GM21529 (cell line): Measurements from ENCODE around the gene OR56A3.
"Not testable (repeated sequence)": the region's sequence is repeated elsewhere in the genome, so short reads cannot be mapped to it uniquely, and the experiment has no call there.

Source experiments
- ATAC-seq: cut with Tn5 transposase; IDR thresholded peaks from one replicate; pipeline ENCODE4 v1.9.1; 2021; ENCODE audit not compliant: unreplicated experiment

OR56A3 gene, protein sequence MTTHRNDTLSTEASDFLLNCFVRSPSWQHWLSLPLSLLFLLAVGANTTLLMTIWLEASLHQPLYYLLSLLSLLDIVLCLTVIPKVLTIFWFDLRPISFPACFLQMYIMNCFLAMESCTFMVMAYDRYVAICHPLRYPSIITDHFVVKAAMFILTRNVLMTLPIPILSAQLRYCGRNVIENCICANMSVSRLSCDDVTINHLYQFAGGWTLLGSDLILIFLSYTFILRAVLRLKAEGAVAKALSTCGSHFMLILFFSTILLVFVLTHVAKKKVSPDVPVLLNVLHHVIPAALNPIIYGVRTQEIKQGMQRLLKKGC

GRCh38 chr11:5941951-5942350, at the start of gene OR56A3:
Gene OR56A3, plus strand, starts transcription at chr11:5942251. Its CDS starts 5,096 bp downstream, at chr11:5947347.
- ATAC-seq, result no peak

DNA sequence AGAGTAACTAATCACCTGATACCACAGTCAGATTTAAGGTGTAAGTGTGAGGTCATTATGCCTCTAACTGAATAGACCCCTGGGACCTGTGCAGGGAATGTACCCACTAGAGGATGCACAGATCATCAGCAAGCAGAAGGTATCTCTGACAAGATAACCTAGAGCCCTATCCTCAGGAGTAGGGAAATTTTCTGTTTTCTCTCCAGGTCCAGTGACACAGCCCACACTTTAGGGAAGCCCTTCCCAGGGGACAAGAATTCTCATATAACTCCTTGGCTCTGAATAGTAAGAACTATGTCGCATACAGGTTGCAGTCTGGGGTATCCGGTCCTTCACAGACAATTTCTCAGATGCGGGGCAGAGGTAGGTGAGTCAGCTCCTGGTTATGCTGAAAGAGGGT, 49.1 kb upstream of the OR56A3 start, which contains the start of gene OR52E5:
Gene OR52E5, plus strand, starts transcription at position 301 of the 400 bp plus-strand sequence. CDS start 7,569 bp downstream, outside the sequence.
- ATAC-seq, result no peak

DNA sequence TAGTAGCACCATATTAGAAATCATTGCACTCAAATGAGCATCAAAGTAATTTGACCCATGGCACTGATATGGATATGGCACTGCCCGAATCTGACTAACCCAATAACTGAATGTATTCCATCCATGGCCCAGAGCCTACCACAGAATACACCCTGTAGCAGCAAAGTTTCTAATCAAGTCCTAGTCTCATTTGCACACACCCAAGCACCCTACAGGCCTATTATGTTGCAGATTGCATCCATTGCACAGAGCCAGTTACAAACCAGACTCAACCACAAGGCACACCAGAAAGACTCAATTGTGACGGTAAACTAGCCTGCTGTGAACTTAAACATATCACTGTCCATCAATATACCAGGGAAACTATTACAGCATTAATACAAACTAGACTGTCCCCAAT, 42.5 kb upstream of the OR56A3 start:
- no peak for ATAC-seq

DNA sequence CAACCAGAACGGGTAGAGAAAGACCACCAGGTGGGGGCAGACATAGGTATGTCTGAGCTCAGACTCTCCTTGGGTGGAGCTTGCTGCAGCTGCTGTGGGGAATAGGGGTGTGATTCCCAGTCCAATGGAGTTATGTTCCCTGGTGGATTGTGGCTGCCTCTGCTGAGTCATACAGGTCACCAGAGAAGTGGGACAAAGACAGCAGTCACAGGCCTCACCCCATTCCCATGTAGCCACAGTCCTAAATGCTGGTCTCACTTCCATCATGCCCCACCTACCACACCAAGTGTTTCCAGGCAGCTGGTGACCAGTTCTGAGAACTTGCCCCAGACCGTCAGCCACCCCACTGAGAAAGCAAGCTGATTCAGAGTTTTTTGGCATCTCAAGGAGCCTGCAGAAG, 31.5 kb upstream of the OR56A3 start:
- no peak for ATAC-seq

DNA sequence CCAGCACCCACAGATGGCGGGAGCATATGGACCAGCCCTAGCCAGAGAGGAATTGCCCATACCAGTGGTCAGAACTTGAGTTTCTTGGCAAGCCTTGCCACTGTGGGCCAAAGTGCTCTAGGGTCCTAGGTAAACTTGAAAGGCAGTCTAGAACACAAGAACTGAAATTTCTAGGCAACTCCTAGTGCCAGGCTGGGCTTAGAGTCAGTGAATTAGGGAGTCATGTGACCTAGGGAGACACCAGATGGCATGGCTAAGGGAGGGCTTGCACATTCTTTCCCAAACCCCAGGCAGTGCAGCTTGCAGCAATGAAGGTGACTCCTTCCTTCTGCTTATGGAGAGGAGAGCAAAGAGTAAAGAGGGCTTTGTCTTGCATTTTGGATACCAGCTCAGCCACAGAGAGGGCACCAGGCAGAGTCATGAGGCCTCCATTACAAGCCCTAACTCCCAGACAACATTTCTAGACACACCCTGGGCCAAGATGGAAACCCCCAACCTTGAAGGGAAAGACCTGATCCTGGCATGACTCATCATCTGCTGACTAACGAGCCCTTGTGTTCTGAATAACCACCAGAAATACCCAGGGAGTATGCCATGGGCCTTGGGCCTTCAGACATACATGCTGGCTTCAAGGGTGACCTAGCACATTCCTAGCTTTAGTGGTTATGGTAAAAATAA, 19.2 kb upstream of the OR56A3 start:
- peak; percentile 83 for ATAC-seq

DNA sequence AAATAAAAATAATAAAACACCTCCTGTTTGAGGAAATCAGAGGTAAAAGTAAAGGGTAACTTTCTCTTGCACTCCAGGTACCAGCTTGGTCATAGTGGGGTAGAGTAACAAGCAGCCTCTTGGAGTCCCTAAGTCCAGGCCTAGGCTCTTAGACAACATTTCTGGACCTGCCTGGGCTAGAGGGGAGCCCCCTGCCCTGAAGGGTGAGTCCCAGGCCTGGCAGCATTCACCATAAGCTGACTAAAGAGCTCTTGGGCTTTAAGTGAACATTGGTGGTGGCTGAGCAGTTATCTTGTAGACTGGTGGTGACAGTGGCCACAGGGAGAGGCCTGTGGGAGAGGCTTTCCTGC, 18.6 kb upstream of the OR56A3 start:
- ATAC-seq, result peak; percentile 59

GRCh38 chr11:5923794-5924193, 18.3 kb upstream of the OR56A3 start:
- peak; percentile 22 for ATAC-seq

DNA sequence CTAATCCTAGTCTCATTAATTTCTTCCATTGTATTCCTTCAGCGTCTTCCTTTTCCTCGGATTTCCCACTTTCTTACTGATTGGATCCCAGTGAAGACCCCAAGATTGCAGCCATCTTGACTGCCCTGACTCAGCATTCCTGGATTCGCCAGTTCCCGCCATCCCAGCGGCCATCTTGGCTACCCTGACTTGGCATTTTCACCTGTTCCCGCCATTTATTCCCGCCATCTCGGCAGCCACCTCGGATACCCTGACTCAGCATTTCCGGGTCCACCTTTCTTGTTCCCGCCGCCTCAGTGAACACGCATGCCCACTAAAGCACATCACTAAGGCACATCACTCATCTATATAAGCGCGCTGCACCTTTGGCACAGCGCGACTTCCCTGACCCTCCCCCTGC, 13.8 kb upstream of the OR56A3 start:
- ATAC-seq, result no peak

- no peak for ATAC-seq
Observed at GRCh38 chr11:5928811-5929210, 13.2 kb upstream of the OR56A3 start.

DNA sequence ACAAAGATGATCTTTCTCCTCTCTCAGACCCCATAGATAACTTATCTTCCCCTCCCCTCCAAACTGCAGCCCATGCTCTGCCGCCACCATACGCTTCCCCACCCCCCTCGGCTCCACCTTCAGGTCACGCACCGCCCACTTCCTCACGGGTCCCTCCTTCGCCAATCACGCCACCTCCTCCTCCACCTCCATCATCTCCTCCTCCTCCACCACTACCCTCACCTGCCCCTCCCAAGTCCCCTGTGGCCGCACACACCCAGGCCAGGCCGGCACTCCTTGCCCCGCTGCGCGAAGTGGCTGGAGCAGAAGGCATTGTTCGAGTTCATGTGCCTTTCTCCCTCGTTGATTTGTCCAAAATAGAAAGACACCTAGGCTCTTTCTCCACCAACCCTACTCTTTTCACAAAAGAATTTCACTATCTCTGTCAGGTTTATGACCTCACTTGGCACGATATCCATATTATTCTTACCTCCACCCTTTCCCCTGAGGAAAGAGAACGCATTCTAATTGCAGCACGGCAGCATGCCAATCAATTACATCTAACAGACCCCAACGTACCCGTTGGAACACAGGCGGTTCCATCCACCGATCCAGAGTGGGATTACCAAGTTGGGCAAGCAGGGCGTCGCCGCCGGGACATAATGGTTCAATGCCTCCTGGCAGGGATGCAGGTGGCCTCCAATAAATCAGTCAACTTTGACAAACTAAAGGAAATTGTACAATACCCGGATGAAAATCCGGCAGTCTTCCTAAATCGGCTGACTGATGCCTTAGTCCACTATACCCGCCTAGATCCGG, 12.3 kb upstream of the OR56A3 start:
- ATAC-seq, result no peak

- no peak for ATAC-seq
Observed at GRCh38 chr11:5930614-5931013, 11.4 kb upstream of the OR56A3 start.

GRCh38 chr11:5931061-5931460, 11.0 kb upstream of the OR56A3 start:
- ATAC-seq, result no peak

DNA sequence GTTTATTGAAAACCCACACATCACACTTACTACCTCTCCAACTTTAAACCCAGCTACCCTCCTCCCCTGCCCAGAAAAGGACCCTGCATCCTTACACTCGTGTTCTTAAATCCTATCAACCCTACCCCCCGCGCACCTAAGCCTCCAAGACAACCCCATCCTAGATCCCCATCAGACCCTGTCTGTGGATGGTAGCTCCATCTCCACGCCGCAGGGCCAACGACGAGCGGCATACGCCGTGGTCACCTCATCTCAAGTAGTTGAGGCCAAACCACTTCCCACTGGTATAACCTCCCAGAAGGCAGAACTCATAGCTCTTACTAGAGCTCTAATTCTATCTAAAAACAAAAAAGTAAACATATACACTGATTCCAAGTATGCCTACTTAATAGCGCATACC, 9.4 kb upstream of the OR56A3 start:
- no peak for ATAC-seq

DNA sequence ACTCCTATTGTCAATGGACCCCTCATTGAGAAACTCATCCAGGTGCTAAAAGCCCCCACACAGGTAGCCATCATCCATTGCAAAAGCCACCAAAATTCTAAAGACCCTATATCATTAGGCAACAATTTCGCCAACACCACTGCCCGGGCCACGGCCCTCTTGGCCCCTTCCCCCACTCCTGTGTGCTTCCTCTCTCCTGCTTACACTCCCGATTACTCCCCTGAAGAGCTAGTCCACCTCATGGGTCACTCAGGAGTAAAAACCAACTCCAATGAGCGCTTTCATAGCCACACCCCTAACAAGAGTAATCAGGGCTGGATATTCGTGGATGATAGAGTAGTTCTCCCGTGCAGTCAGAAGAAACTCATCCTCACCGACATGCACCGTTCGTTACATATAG, 8.9 kb upstream of the OR56A3 start:
- ATAC-seq, result no peak

- no peak for ATAC-seq
Observed at GRCh38 chr11:5937868-5938602, 4.0 kb upstream of the OR56A3 start.

- ATAC-seq, result no peak
Observed at GRCh38 chr11:5938603-5938965, 3.5 kb upstream of the OR56A3 start.

- no peak for ATAC-seq
Observed at GRCh38 chr11:5940748-5941147, 1.3 kb upstream of the OR56A3 start.

DNA sequence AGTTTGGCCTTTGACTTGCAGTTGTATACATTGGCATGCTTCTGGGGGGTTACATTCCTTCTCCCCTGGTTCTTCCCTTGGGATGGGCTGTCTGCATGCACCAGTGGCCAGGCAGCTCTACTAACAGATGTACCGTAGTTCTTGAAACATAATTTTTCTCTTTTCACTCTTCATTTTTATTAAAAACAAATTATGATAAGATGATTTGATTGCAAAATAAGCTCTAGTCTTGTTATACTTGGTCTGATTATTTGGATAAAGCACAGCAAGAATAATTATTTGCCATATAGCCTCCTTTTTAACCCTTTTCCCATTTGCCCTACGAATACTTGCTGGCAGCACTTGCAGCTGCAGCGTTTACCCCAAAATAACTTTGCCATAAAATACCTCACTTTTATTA, 13.5 kb downstream of the OR56A3 start:
- no peak for ATAC-seq

DNA sequence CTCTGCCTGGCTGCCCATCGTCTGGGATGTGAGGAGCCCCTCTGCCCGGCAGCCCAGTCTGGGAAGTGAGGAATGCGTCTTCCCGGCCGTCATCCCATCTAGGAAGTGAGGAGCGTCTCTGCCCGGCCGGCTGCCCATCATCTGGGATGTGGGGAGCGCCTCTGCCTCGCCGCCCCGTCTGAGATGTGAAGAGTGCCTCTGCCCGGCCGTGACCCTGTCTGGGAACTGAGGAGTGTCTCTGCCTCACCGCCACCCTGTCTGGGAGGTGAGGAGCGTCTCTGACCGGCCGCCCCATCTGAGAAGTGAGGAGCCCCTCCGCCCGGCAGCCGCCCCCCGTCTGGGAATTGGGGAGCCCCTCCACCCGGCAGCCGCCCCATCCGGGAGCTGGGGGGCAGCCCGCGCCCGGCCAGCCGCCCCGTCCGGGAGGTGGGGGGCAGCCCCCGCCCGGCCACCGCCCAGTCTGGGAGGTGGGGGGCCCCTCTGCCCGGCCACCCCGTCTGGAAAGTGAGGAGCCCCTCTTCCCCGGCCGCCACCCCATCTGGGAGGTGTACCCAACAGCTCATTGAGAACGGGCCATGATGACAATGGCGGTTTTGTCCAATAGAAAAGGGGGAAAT, 18.8 kb downstream of the OR56A3 start:
- not testable (repeated sequence) for ATAC-seq

DNA sequence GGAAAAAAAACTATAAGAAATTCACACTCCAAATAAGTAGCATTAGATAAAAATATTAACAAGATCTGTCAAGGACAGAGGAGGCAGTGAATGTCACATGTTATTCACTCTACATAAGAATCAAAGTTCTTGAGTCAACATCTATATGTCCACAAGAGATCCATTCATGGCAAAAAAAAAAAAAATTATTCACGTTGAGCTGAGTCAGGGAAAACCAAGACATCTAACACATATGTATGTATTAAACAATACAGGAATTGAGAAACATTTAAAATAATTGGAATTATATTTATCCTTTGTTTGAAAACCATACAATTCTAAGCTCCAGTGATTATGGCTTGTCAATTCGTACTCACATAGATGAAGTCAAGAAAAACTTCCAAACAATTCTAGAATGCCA, 24.9 kb downstream of the OR56A3 start:
- no peak for ATAC-seq

DNA sequence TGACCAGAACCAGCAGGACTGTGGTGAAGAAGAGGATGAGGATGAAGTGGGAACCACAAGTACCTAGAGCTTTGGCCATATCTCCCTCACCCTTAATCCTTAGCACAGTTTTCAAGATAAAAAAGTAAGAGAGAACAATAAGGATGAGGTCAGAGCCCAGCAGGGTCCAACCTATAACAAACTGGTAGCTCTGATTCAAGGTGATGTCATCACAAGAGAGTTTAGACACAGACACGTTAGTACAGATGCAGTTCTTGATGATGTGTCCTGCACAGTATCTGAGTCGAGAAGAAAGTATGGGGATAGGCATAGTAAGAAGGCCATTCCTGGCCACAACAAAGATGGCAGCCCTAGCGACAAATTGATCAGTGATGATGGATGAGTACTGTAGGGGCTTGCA, 25.7 kb downstream of the OR56A3 start:
- ATAC-seq, result no peak
